Muscle layer of colon (tissue), 2 donors: Measurements from ENCODE around the gene SRGAP1.
"Not testable (repeated sequence)": the region's sequence is repeated elsewhere in the genome, so short reads cannot be mapped to it uniquely, and the experiment has no call there.

Experiments
- H3K27ac ChIP-seq: one replicate; pipeline ENCODE4 v1.7.0; 2013; ENCODE audit warnings: low read depth, mild to moderate bottlenecking, low read length, moderate library complexity
- H3K27me3 ChIP-seq, 2 donors: one replicate each; pipeline ENCODE4 v1.7.0; 2013; ENCODE audit warnings: low read length in 2 of 2, mild to moderate bottlenecking in 2 of 2; ENCODE audit not compliant: insufficient read depth in 2 of 2, control insufficient read depth in 1 of 2
- H3K36me3 ChIP-seq: one replicate; pipeline ENCODE4 v1.7.0; 2013; ENCODE audit warnings: mild to moderate bottlenecking, low read length; ENCODE audit not compliant: insufficient read depth
- H3K4me1 ChIP-seq: one replicate; pipeline ENCODE4 v1.7.0; 2013; ENCODE audit warnings: mild to moderate bottlenecking, low read length; ENCODE audit not compliant: insufficient read depth
- H3K4me3 ChIP-seq, 2 donors: one replicate each; pipeline ENCODE4 v1.7.0; 2013; ENCODE audit warnings: low read length in 2 of 2, low read depth in 1 of 2, mild to moderate bottlenecking in 1 of 2, moderate library complexity in 1 of 2
- H3K9ac ChIP-seq: one replicate; pipeline ENCODE4 v1.7.0; 2013; ENCODE audit warnings: low read length
- H3K9me3 ChIP-seq: one replicate; pipeline ENCODE4 v1.7.0; 2013; ENCODE audit warnings: mild to moderate bottlenecking, low read length
- donor health status: abdominal sarcoma.
- donor health status: Adenocarcinoma of cecum.

The SRGAP1 gene

GRCh38 chr12:64004641-64005040, 160.1 kb downstream of the SRGAP1 start:
- Histone ChIP-seq H3K9ac (no peak overlapping the region), H3K9me3 (no peaks in the 10 kb centered on the region), H3K27me3 (no peaks in the 10 kb centered on the region), H3K36me3 (no peaks in the 10 kb centered on the region), H3K27ac (no peak overlapping the region), H3K4me1 (peaks cover 3% of the 10 kb centered on the region), H3K4me3 (no peak overlapping the region)

- no peaks in the 10 kb centered on the region for H3K36me3 ChIP-seq
- no peak overlapping the region for H3K4me3 ChIP-seq
Measured at GRCh38 chr12:64006211-64006825, 161.8 kb downstream of the SRGAP1 start.

GRCh38 chr12:64007853-64008252, 163.4 kb downstream of the SRGAP1 start:
- H3K27me3 ChIP-seq: no peaks in the 10 kb centered on the region
- H3K36me3 ChIP-seq: no peaks in the 10 kb centered on the region
- H3K9me3 ChIP-seq: no peaks in the 10 kb centered on the region
- H3K4me1 ChIP-seq: peaks cover 15% of the 10 kb centered on the region
- H3K9ac ChIP-seq: no peak overlapping the region
- no peak overlapping the region for H3K4me3 ChIP-seq
- no peak overlapping the region for H3K27ac ChIP-seq

More at GRCh38 chr12:64006211-64006825, 161.8 kb downstream of the SRGAP1 start:
- H3K27me3 ChIP-seq: no peaks in the 10 kb centered on the region
- no peak overlapping the region for H3K27ac ChIP-seq
- no peak overlapping the region for H3K9ac ChIP-seq
- H3K4me1 ChIP-seq: peaks cover 15% of the 10 kb centered on the region
- no peaks in the 10 kb centered on the region for H3K9me3 ChIP-seq

GRCh38 chr12:64008596-64008995, 164.1 kb downstream of the SRGAP1 start:
- Histone ChIP-seq H3K27me3 (no peaks in the 10 kb centered on the region), H3K4me1 (peaks cover 15% of the 10 kb centered on the region)

GRCh38 chr12:64009321-64010068, 165.0 kb downstream of the SRGAP1 start:
- H3K27ac ChIP-seq: no peak overlapping the region
- H3K36me3 ChIP-seq: no peaks in the 10 kb centered on the region
- peaks cover 15% of the 10 kb centered on the region for H3K4me1 ChIP-seq
- H3K9ac ChIP-seq: no peak overlapping the region
- H3K27me3 ChIP-seq: no peaks in the 10 kb centered on the region
- H3K9me3 ChIP-seq: no peaks in the 10 kb centered on the region
- H3K4me3 ChIP-seq: no peak overlapping the region

More at GRCh38 chr12:64008596-64008995, 164.1 kb downstream of the SRGAP1 start:
- H3K9ac ChIP-seq: no peak overlapping the region
- no peak overlapping the region for H3K27ac ChIP-seq
- H3K36me3 ChIP-seq: no peaks in the 10 kb centered on the region
- no peak overlapping the region for H3K4me3 ChIP-seq
- H3K9me3 ChIP-seq: no peaks in the 10 kb centered on the region

- no peak overlapping the region for H3K4me3 ChIP-seq
- no peaks in the 10 kb centered on the region for H3K9me3 ChIP-seq
- peaks cover 15% of the 10 kb centered on the region for H3K4me1 ChIP-seq
- H3K27me3 ChIP-seq: no peaks in the 10 kb centered on the region
- no peak overlapping the region for H3K27ac ChIP-seq
- no peak overlapping the region for H3K9ac ChIP-seq
- H3K36me3 ChIP-seq: no peaks in the 10 kb centered on the region
Measured at GRCh38 chr12:64010069-64010686, 165.7 kb downstream of the SRGAP1 start.

- H3K27ac ChIP-seq: no peak overlapping the region
- H3K4me3 ChIP-seq: no peak overlapping the region
- no peaks in the 10 kb centered on the region for H3K36me3 ChIP-seq
Measured at GRCh38 chr12:64016521-64016920, 172.0 kb downstream of the SRGAP1 start.

GRCh38 chr12:64018116-64018515, 173.6 kb downstream of the SRGAP1 start:
- not testable (repeated sequence) for H3K4me1 ChIP-seq, H3K4me3 ChIP-seq, H3K27me3 ChIP-seq, H3K9me3 ChIP-seq, H3K36me3 ChIP-seq, H3K9ac ChIP-seq, H3K27ac ChIP-seq

More at GRCh38 chr12:64016521-64016920, 172.0 kb downstream of the SRGAP1 start:
- H3K9ac ChIP-seq: no peak overlapping the region
- no peaks in the 10 kb centered on the region for H3K27me3 ChIP-seq
- H3K4me1 ChIP-seq: no peaks in the 10 kb centered on the region
- no peaks in the 10 kb centered on the region for H3K9me3 ChIP-seq

- Histone ChIP-seq H3K27me3 (no peaks in the 10 kb centered on the region), H3K4me1 (no peaks in the 10 kb centered on the region), H3K4me3 (no peak overlapping the region), H3K27ac (no peak overlapping the region), H3K9ac (no peak overlapping the region), H3K36me3 (no peaks in the 10 kb centered on the region), H3K9me3 (no peaks in the 10 kb centered on the region)
Measured at GRCh38 chr12:64018524-64018923, 174.0 kb downstream of the SRGAP1 start.

- no peaks in the 10 kb centered on the region for H3K4me1 ChIP-seq
Measured at GRCh38 chr12:64019101-64019500, 174.6 kb downstream of the SRGAP1 start.

GRCh38 chr12:64019654-64020053, 175.2 kb downstream of the SRGAP1 start:
- H3K4me3 ChIP-seq: no peak overlapping the region
- H3K36me3 ChIP-seq: no peaks in the 10 kb centered on the region
- H3K9me3 ChIP-seq: no peaks in the 10 kb centered on the region
- H3K27me3 ChIP-seq: no peaks in the 10 kb centered on the region
- H3K4me1 ChIP-seq: no peaks in the 10 kb centered on the region
- H3K9ac ChIP-seq: no peak overlapping the region
- no peak overlapping the region for H3K27ac ChIP-seq

More at GRCh38 chr12:64019101-64019500, 174.6 kb downstream of the SRGAP1 start:
- no peaks in the 10 kb centered on the region for H3K9me3 ChIP-seq
- no peaks in the 10 kb centered on the region for H3K27me3 ChIP-seq
- no peak overlapping the region for H3K4me3 ChIP-seq
- no peaks in the 10 kb centered on the region for H3K36me3 ChIP-seq
- no peak overlapping the region for H3K9ac ChIP-seq
- H3K27ac ChIP-seq: no peak overlapping the region
